Osteoblast (primary cell): Measurements from ENCODE around the gene FLCN. TPM values are rescaled to one million over a fixed set of nuclear protein-coding genes. Genes with fewer than 3 reads are reported as not detected.

Source experiments
- DNase-seq: peaks from one replicate; pipeline ENCODE4 v3.0.0; 2011; ENCODE audit warnings: low spot score, mixed read lengths; ENCODE audit not compliant: insufficient read length; ENCODE audit errors: missing footprints
- H2AFZ ChIP-seq: 2 replicates; pipeline ENCODE4 v1.6.0; 2011; ENCODE audit warnings: mild to moderate bottlenecking, low read length
- H3K27ac ChIP-seq: 2 replicates; pipeline ENCODE4 v1.5.1; 2011; ENCODE audit warnings: mild to moderate bottlenecking, low read depth, low read length, moderate library complexity
- H3K27me3 ChIP-seq: 2 replicates; pipeline ENCODE4 v1.6.0; 2012; ENCODE audit warnings: mild to moderate bottlenecking, control low read depth, inconsistent platforms, low read length, moderate library complexity; ENCODE audit not compliant: insufficient read depth
- H3K36me3 ChIP-seq: 2 replicates; pipeline ENCODE4 v1.5.1; 2011; ENCODE audit warnings: mild to moderate bottlenecking, low read length, control low read depth, moderate library complexity; ENCODE audit not compliant: insufficient read depth
- H3K4me1 ChIP-seq: 2 replicates; pipeline ENCODE4 v1.5.1; 2011; ENCODE audit warnings: mild to moderate bottlenecking, low read length, control low read depth, moderate library complexity; ENCODE audit not compliant: insufficient read depth
- H3K4me2 ChIP-seq: 2 replicates; pipeline ENCODE4 v1.6.0; 2011; ENCODE audit warnings: mild to moderate bottlenecking, low read length; ENCODE audit not compliant: insufficient read depth
- H3K4me3 ChIP-seq: fragments of 200-600 bp; sonication (generic); 3 replicates; pipeline ENCODE4 v1.5.1; 2012; ENCODE audit warnings: mild to moderate bottlenecking, low read length, inconsistent platforms; ENCODE audit not compliant: insufficient read depth
- H3K79me2 ChIP-seq: 2 replicates; pipeline ENCODE4 v1.6.0; 2012; ENCODE audit warnings: mild to moderate bottlenecking, low read length, control low read depth, inconsistent platforms; ENCODE audit not compliant: insufficient read depth
- H3K9me3 ChIP-seq: 2 replicates; pipeline ENCODE4 v1.5.1; 2011; ENCODE audit warnings: low read depth, low read length, control low read depth
- H4K20me1 ChIP-seq: 2 replicates; pipeline ENCODE4 v1.6.0; 2012; ENCODE audit warnings: mild to moderate bottlenecking, low read length, control low read depth; ENCODE audit not compliant: insufficient read depth
- CTCF ChIP-seq: IDR thresholded peaks from 2 replicates; pipeline ENCODE4 v1.5.1; 2011; ENCODE audit warnings: mild to moderate bottlenecking, low read depth, low read length, moderate library complexity; ENCODE audit errors: extremely low read depth
- total RNA-seq: library from RNA; depleted of rRNA; stranded (reverse); fragments of >200 nt; gene quantifications from 2 replicates; pipeline ENCODE4 v1.2.3, GENCODE V29; 2012

Gene FLCN
- total RNA-seq, 1 donor = 174 TPM

- H3K79me2 ChIP-seq = no peaks in the 10 kb centered on the region
- peaks cover 19% of the 10 kb centered on the region for H3K36me3 ChIP-seq
- H3K4me3 ChIP-seq = no peak overlapping the region
- H3K27ac ChIP-seq = no peak overlapping the region
- H3K27me3 ChIP-seq = no peaks in the 10 kb centered on the region
- no peak overlapping the region for H2AFZ ChIP-seq
- no peak overlapping the region for H3K4me2 ChIP-seq
- no peaks in the 10 kb centered on the region for H4K20me1 ChIP-seq
- no peak for TF ChIP-seq CTCF
- H3K9me3 ChIP-seq = no peaks in the 10 kb centered on the region
- DNase-seq = no peak
- H3K4me1 ChIP-seq = no peaks in the 10 kb centered on the region
Measured at GRCh38 chr17:17243163-17243562, 6.2 kb upstream of the FLCN start.

GRCh38 chr17:17242246-17242645 is 5.3 kb upstream of the FLCN start:
- Histone ChIP-seq H3K27ac (no peak overlapping the region), H3K27me3 (no peaks in the 10 kb centered on the region), H2AFZ (no peak overlapping the region), H3K4me1 (peaks cover 3% of the 10 kb centered on the region), H3K36me3 (peaks cover 10% of the 10 kb centered on the region), H3K4me2 (no peak overlapping the region), H4K20me1 (no peaks in the 10 kb centered on the region), H3K9me3 (no peaks in the 10 kb centered on the region), H3K79me2 (no peaks in the 10 kb centered on the region), H3K4me3 (no peak overlapping the region)
- no peak for TF ChIP-seq CTCF
- DNase-seq = peak; percentile 58

- H4K20me1 ChIP-seq = no peaks in the 10 kb centered on the region
- no peak overlapping the region for H3K4me2 ChIP-seq
- peaks cover 3% of the 10 kb centered on the region for H3K4me1 ChIP-seq
- H3K9me3 ChIP-seq = no peaks in the 10 kb centered on the region
- peaks cover 4% of the 10 kb centered on the region for H3K36me3 ChIP-seq
- H3K27ac ChIP-seq = no peak overlapping the region
- no peak for DNase-seq
- H3K27me3 ChIP-seq = no peaks in the 10 kb centered on the region
- TF ChIP-seq CTCF = no peak
- peaks cover 6% of the 10 kb centered on the region for H3K79me2 ChIP-seq
- no peak overlapping the region for H2AFZ ChIP-seq
- no peak overlapping the region for H3K4me3 ChIP-seq
Measured at GRCh38 chr17:17241656-17242055, 4.7 kb upstream of the FLCN start.

GRCh38 chr17:17239832-17240231 is 2.9 kb upstream of the FLCN start:
- DNase-seq = no peak
- Histone ChIP-seq H3K4me2 (no peak overlapping the region), H2AFZ (no peak overlapping the region), H3K27ac (no peak overlapping the region), H3K27me3 (no peaks in the 10 kb centered on the region), H3K4me1 (peaks cover 17% of the 10 kb centered on the region), H4K20me1 (peaks cover 10% of the 10 kb centered on the region), H3K79me2 (peaks cover 24% of the 10 kb centered on the region), H3K9me3 (no peaks in the 10 kb centered on the region), H3K36me3 (no peaks in the 10 kb centered on the region), H3K4me3 (no peak overlapping the region)
- TF ChIP-seq CTCF = no peak
